AG09309 (cell line): ENCODE data around the gene ZFYVE28.

Source experiments
- DNase-seq: peaks from one replicate; pipeline ENCODE4 v3.0.0-alpha.2; 2010; ENCODE audit warnings: low read depth
- H3K4me3 ChIP-seq: 2 replicates; pipeline ENCODE4 v1.5.1; 2011; ENCODE audit warnings: mild to moderate bottlenecking, low read depth, low read length, moderate library complexity; ENCODE audit not compliant: control insufficient read depth
- TF ChIP-seq, protein P1 (sequence below): IDR thresholded peaks from 2 replicates; pipeline ENCODE4 v1.5.1; 2011; ENCODE audit warnings: mild to moderate bottlenecking, low read depth, low read length, inconsistent platforms; ENCODE audit not compliant: insufficient read depth, control insufficient read depth; ENCODE audit errors: missing control alignments

ZFYVE28 gene

DNA sequence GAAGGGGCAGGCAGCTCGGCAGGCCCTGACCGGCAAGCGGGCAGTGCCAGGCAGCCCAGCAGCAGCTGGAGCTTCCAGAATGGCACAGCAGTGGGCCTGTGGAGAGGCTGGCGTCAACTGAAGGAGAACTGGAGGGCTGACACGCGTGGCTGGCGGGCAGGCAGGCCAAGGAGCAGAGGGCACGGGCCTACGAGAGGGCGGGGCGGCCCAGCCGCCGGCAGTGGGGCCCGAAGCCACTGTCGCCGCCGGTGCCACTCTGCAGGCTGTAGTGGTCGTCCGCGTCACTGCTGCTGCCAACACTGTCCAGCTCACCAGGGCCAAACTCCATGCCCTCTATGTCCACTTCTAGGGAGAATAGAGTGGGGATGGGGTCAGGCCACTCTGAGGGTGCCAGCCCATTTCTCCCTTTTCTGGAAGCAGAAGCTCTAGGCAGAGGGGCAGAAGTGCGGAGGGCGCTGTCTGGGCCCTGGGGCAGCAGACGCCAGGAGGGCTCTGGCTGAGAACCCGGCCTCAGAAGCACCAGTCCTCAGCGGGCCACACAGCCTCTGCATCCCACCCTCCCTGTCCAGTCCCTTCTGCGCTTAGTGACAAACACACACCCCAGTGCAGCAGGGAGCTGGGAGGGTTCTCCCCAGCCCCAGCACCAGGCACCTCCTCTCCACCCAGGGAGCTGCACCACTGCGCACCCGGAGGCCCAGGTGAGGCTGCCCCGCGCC lies 167.9 kb downstream of the ZFYVE28 start:
- no peak overlapping the region for H3K4me3 ChIP-seq
- DNase-seq = no peak
- TF ChIP-seq, protein P1, sequence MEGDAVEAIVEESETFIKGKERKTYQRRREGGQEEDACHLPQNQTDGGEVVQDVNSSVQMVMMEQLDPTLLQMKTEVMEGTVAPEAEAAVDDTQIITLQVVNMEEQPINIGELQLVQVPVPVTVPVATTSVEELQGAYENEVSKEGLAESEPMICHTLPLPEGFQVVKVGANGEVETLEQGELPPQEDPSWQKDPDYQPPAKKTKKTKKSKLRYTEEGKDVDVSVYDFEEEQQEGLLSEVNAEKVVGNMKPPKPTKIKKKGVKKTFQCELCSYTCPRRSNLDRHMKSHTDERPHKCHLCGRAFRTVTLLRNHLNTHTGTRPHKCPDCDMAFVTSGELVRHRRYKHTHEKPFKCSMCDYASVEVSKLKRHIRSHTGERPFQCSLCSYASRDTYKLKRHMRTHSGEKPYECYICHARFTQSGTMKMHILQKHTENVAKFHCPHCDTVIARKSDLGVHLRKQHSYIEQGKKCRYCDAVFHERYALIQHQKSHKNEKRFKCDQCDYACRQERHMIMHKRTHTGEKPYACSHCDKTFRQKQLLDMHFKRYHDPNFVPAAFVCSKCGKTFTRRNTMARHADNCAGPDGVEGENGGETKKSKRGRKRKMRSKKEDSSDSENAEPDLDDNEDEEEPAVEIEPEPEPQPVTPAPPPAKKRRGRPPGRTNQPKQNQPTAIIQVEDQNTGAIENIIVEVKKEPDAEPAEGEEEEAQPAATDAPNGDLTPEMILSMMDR = no peak

DNA sequence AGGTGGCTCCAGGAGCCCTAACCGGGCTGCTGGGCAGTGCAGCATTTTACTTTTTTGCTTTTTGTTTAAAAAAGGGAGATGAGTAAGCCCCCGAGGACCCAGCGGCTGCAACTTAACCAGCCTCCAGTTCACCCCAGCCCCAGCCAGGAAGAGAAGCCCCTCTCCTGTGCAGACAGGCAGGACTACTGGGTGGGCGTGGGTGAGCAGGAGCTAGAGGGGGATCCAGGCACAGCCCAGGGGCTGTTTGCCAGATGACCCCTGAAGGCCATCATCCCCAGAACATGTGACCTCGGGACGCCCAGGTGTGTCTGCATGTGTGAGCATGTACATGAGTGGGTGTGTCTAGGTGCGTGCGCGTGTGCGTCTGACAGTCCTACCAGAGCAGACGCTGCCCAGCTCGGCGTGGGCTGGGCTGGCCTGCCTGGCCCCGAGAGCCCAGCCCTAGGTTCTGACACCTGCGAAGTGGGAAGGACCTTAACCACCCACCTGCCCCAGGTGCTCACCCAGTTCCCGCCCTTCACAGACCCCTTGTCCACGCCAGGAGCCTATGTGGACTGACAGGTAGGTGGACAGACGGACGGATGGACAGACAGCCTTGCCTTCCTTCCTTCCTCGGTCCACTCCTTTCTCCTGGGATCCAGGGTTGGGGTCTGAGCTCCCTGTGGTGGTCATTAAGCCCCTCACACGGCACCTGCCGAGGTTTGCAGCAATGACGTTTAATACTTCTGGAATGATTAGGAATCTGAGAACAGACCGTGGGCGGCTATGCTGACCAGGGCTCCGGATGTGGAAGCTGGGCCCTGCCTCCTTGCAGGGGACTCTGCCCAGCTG lies 168.7 kb downstream of the ZFYVE28 start:
- DNase-seq = no peak
- TF ChIP-seq, protein P1 = no peak

DNA sequence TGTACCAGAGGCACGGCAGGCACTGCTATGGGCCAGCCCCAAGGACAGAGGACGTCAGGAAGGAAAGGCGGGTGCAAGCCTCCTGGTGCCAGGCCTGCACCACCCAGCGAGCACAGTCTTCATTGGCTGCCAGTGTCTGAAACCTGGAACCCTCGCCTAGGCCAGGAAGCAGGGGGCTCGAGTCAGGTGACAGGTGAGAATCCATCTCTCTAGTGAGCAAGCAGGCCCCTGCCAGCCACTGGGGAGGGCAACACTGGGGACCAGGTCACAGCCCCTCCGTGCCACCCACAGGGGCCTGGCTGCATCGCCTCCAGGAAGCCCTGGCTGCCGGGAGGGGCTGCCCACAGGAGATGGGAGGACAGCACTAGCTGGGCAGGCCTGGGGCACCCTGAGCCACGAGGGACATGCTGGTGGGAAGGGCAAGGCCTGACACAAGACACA lies 169.6 kb downstream of the ZFYVE28 start:
- TF ChIP-seq, protein P1 = no peak
- H3K4me3 ChIP-seq = no peak overlapping the region
- no peak for DNase-seq

More for the DNA sequence above, 168.7 kb downstream of the ZFYVE28 start:
- H3K4me3 ChIP-seq = no peak overlapping the region

DNA sequence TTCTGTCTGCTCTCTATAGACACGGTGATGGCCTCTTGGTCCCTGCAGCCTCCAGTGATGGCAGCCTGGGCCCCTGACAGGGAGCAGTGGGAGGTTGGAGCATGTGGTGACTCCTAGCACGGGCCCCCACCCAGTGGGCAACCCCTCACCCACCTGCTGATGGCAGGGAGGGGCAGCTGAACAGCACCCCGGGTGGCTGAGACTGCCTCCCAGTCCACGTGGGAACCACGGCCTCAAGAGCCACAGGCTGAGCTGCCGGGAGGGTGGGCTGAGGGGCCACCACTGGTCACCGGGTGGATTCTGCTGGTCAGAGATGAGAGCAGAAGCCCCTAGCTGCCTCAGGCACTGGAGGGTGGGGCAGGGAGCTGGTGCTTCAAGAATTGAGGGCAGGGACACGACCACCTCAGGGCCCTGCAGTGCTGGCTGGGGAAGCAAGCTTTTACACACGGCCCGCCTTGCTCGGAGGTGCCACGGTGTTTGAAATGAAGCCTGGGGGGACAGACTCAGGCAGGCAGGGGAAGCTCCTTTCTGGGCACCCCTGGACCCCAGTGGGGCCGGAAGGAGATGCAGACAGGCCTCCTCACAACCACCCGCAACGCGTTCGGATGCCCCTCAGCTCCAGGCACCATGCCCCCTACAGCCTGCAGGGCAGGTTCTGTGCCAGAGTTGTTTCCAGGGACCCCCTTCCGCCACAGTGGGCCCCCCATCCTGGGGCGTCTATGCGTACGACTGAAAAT lies 170.2 kb downstream of the ZFYVE28 start:
- no peak overlapping the region for H3K4me3 ChIP-seq
- DNase-seq = no peak
- TF ChIP-seq, protein P1 = no peak

DNA sequence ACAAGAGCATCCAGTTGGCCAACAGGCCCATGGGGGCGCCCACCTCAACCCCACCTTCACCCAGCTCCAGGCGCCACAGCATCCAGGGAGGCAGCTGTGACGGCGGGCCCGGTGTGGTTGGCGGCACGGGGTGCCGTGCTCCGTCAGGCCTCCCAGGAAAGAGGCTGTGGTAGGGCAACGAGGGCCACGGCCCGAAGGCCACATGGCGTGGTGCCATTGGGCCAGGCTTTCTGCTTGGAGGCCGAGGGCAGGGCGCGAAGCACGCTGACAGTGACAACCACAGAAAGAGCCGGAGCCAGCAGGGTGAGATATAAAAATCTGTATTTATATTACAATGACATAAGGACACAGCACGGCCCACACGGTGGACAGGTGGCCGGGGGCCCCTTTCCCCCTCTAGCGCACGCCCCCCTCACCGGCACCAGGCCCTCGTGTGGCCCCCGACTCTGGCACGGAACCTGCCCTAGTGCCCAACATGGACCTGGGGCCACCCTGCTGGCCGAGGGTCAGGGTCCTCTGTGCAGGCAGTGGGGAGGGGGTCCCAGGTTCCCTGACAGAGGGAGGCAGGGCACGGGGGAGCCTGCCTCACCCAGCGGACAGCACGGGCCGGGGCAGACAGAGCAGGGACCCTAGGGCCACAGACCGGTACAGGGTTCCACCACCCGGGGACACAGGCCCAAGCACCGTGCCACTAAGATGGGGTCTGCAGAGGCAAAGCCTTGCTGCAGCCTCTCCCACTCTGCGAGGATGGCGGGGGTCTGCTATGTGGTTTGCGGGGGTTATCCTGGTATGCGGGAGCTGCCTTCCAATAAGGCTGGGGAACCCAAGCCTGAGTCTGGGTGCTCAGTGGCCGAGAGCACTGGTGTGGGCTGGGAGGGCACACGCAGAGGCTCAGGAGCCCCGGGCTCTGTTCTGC lies 171.1 kb downstream of the ZFYVE28 start:
- TF ChIP-seq, protein P1 = no peak
- no peak for DNase-seq

More for the DNA sequence above, 171.1 kb downstream of the ZFYVE28 start:
- H3K4me3 ChIP-seq = no peak overlapping the region
